Peyer's patch (tissue), 4 donors: ENCODE results near the gene LRBA.
A peak's percentile ranks its signal among the peaks of the same experiment; 100 is the strongest.

Experiments
- CTCF ChIP-seq, 6 experiments: fragments of 450-650 bp in 4 of 6; fragments of 200-600 bp in 2 of 6; sonication (generic) in 1 of 6; IDR thresholded peaks; one replicate each; pipeline ENCODE4 v1.5.1; 2017 to 2019; ENCODE audit warnings: antibody characterized with exemption in 6 of 6, mild to moderate bottlenecking in 3 of 6, moderate library complexity in 1 of 6
- POLR2A ChIP-seq, 2 donors: fragments of 450-650 bp; IDR thresholded peaks; one replicate each; pipeline ENCODE4 v1.5.1; 2017; ENCODE audit warnings: antibody characterized with exemption in 2 of 2, mild to moderate bottlenecking in 2 of 2, moderate library complexity in 2 of 2

GRCh38 chr4:150593996-150594395 is 421.1 kb downstream of the LRBA start:
- TF ChIP-seq CTCF (IDR thresholded peaks at IDR 0.05) (peak in 1 of 6 experiments; percentile 4), POLR2A (IDR thresholded peaks at IDR 0.05) (no peak)
